ENCODE results near the gene SORCS3. TPM values are rescaled to one million over a fixed set of nuclear protein-coding genes. Genes with fewer than 3 reads are reported as not detected.

The SORCS3 gene
- total RNA-seq, 1 donor from 2014 or later, result 0.25 TPM

GRCh38 chr10:105170521-105170920, 529.4 kb downstream of the SORCS3 start:
- no peaks in the 10 kb centered on the region for H3K27me3 ChIP-seq
- no peak overlapping the region for H3K4me3 ChIP-seq
- no peak overlapping the region for H3K27ac ChIP-seq
- no peak for TF ChIP-seq CTCF (IDR thresholded peaks at IDR 0.05)
- TF ChIP-seq POLR2A (IDR thresholded peaks at IDR 0.05), result no peak
- TF ChIP-seq POLR2AphosphoS5 (IDR thresholded peaks at IDR 0.05; ENCODE audit: insufficient read depth in 1 of 2, low read depth in 1 of 2), result no peak
- no peaks in the 10 kb centered on the region for H3K4me1 ChIP-seq
- no peaks in the 10 kb centered on the region for H3K36me3 ChIP-seq
- DNase-seq (ENCODE audit: extremely low spot score in 2 of 2), result no peak
- no peaks in the 10 kb centered on the region for H3K9me3 ChIP-seq
- intact Hi-C loops (cut with DNase I), result no loop called here

DNA sequence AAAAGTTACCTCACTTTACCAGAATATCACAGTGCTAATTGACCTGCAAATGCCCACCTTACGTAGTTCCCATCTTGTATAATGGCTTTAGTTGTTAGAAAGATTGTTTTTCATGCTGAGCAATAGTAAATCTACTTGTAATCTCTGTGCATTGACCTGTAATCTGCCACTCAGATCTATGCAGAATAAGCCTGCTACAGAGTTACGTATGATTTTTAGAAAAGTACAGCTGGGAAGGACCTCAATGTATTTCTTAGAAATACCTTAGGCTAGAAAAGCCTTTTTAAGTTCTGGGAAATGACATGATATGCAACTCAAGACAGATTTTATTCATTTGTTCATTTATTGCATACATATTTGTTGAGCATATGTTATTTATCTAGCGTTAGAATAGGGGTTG, 530.9 kb downstream of the SORCS3 start:
- no peak for TF ChIP-seq POLR2A (IDR thresholded peaks at IDR 0.05)

GRCh38 chr10:105181626-105182025, 540.5 kb downstream of the SORCS3 start:
- Histone ChIP-seq H3K36me3 (no peaks in the 10 kb centered on the region), H3K9me3 (no peaks in the 10 kb centered on the region), H3K4me1 (no peaks in the 10 kb centered on the region), H3K4me3 (no peak overlapping the region), H3K27ac (no peak overlapping the region), H3K27me3 (no peaks in the 10 kb centered on the region)
- no peak for DNase-seq (ENCODE audit: extremely low spot score in 2 of 2)
- intact Hi-C loops (cut with DNase I), result no loop called here
- TF ChIP-seq POLR2AphosphoS5 (IDR thresholded peaks at IDR 0.05; ENCODE audit: insufficient read depth in 1 of 2, low read depth in 1 of 2) (no peak), CTCF (IDR thresholded peaks at IDR 0.05) (no peak), POLR2A (IDR thresholded peaks at IDR 0.05) (no peak)

More for the DNA sequence above, 530.9 kb downstream of the SORCS3 start:
- H3K27me3 ChIP-seq, result no peaks in the 10 kb centered on the region
- H3K27ac ChIP-seq, result no peak overlapping the region
- H3K36me3 ChIP-seq, result no peaks in the 10 kb centered on the region
- H3K4me1 ChIP-seq, result no peaks in the 10 kb centered on the region
- intact Hi-C loops (cut with DNase I), result no loop called here
- H3K9me3 ChIP-seq, result no peaks in the 10 kb centered on the region
- no peak for DNase-seq (ENCODE audit: extremely low spot score in 2 of 2)
- H3K4me3 ChIP-seq, result no peak overlapping the region

DNA sequence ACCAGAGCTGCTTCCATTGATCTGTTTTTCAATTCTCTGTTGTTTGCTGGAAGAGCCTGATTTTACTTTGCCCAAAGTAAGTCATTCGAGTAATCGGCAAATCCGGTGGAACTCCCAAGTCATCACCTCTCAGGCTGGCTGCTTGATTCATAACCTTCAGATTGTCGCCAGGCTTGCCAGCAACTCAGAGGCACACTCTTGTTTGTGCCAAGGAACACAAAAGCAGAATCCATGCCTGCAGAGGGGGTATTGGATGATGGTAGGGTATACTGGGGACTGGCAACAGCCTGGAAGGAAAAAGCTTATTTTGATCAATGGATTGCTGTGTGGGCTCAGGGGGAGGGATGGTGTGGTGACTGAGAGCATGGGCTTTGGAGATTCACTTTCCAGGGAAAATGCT, 542.4 kb downstream of the SORCS3 start:
- TF ChIP-seq CTCF (IDR thresholded peaks at IDR 0.05), result no peak
- TF ChIP-seq POLR2A (IDR thresholded peaks at IDR 0.05), result no peak
- no peak for TF ChIP-seq POLR2AphosphoS5 (IDR thresholded peaks at IDR 0.05; ENCODE audit: insufficient read depth in 1 of 2, low read depth in 1 of 2)

DNA sequence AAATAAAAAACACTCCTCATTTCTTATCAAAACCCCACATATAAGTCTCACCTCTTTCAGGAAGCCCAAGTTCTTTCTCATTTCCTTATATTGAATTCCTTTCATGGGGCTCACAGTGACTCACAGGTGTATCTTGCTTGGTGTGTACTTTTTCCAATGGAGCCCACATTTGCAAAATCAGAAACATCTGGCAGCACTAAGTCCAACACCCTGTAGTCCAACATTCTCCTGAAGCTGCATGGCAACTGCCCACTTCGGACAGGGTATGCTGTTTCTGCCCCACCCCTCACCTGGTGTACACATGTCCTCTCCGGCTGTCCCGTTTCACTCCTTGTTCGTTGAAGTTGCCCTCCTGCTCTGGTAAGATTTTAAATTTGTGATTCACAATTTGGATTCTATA, 544.1 kb downstream of the SORCS3 start:
- Histone ChIP-seq H3K4me3 (no peak overlapping the region), H3K27me3 (no peaks in the 10 kb centered on the region), H3K36me3 (no peaks in the 10 kb centered on the region), H3K4me1 (no peaks in the 10 kb centered on the region), H3K27ac (no peak overlapping the region), H3K9me3 (no peaks in the 10 kb centered on the region)
- intact Hi-C loops (cut with DNase I), result no loop called here
- DNase-seq (ENCODE audit: extremely low spot score in 2 of 2), result no peak
- no peak for TF ChIP-seq POLR2A (IDR thresholded peaks at IDR 0.05)
- TF ChIP-seq POLR2AphosphoS5 (IDR thresholded peaks at IDR 0.05; ENCODE audit: insufficient read depth in 1 of 2, low read depth in 1 of 2), result no peak
- TF ChIP-seq CTCF (IDR thresholded peaks at IDR 0.05), result no peak

More for the DNA sequence above, 542.4 kb downstream of the SORCS3 start:
- DNase-seq (ENCODE audit: extremely low spot score in 2 of 2), result no peak
- H3K4me3 ChIP-seq, result no peak overlapping the region
- no peaks in the 10 kb centered on the region for H3K9me3 ChIP-seq
- H3K27me3 ChIP-seq, result no peaks in the 10 kb centered on the region
- H3K4me1 ChIP-seq, result no peaks in the 10 kb centered on the region
- intact Hi-C loops (cut with DNase I), result no loop called here
- no peaks in the 10 kb centered on the region for H3K36me3 ChIP-seq
- no peak overlapping the region for H3K27ac ChIP-seq

- Histone ChIP-seq H3K27me3 (no peaks in the 10 kb centered on the region), H3K4me3 (no peak overlapping the region), H3K9me3 (no peaks in the 10 kb centered on the region), H3K27ac (no peak overlapping the region), H3K36me3 (no peaks in the 10 kb centered on the region), H3K4me1 (no peaks in the 10 kb centered on the region)
- no peak for TF ChIP-seq POLR2AphosphoS5 (IDR thresholded peaks at IDR 0.05; ENCODE audit: insufficient read depth in 1 of 2, low read depth in 1 of 2)
- no peak for TF ChIP-seq POLR2A (IDR thresholded peaks at IDR 0.05)
- no peak for TF ChIP-seq CTCF (IDR thresholded peaks at IDR 0.05)
- no peak for DNase-seq (ENCODE audit: extremely low spot score in 2 of 2)
- intact Hi-C loops (cut with DNase I), result no loop called here
Measured at GRCh38 chr10:105187243-105187642, 546.2 kb downstream of the SORCS3 start.
